BE2C (cell line): ENCODE data around the gene TMEM132A.

ENCODE experiments used
- DNase-seq: peaks from one replicate; pipeline ENCODE4 v3.0.0-alpha.2; 2020
- H3K27me3 ChIP-seq: fragments of 250-450 bp; sonication (Bioruptor Pico); 2 replicates; pipeline ENCODE4 v1.5.1; 2020; ENCODE audit warnings: mild to moderate bottlenecking
- H3K36me3 ChIP-seq: fragments of 250-450 bp; sonication (Bioruptor Pico); 2 replicates; pipeline ENCODE4 v1.5.1; 2020; ENCODE audit warnings: mild to moderate bottlenecking
- H3K4me1 ChIP-seq: fragments of 250-450 bp; sonication (Bioruptor Pico); 2 replicates; pipeline ENCODE4 v1.5.1; 2020
- H3K4me3 ChIP-seq: 2 replicates; pipeline ENCODE4 v1.5.1; 2011; ENCODE audit warnings: low read depth, low read length
- H3K9me3 ChIP-seq: fragments of 250-450 bp; sonication (Bioruptor Pico); 2 replicates; pipeline ENCODE4 v1.5.1; 2020
- TF ChIP-seq, protein P1 (sequence below): IDR thresholded peaks from 2 replicates; pipeline ENCODE4 v1.5.1; 2012; ENCODE audit warnings: mild to moderate bottlenecking, low read depth, low read length

TMEM132A gene

DNA sequence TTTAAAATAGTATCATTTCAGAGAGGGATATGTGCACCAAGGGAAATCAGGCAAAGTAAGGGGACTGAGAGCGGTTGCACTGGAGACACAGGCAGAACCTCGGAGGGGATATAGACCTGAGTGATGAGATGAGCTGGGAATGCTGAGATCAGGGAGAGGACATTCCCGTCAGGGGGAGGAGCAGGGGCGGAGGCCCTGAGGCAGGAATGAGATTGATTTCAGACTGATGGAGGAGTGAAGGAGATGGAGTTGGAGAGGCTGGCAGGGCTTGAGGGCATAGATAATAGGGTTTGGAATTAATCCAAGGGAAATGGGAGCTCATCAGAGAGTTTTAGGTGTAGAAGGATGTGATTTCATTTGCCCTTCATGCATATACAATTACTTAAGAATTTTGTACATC lies 60.4 kb downstream of the TMEM132A start:
- DNase-seq: no peak
- no peaks in the 10 kb centered on the region for H3K4me1 ChIP-seq
- TF ChIP-seq, protein P1, sequence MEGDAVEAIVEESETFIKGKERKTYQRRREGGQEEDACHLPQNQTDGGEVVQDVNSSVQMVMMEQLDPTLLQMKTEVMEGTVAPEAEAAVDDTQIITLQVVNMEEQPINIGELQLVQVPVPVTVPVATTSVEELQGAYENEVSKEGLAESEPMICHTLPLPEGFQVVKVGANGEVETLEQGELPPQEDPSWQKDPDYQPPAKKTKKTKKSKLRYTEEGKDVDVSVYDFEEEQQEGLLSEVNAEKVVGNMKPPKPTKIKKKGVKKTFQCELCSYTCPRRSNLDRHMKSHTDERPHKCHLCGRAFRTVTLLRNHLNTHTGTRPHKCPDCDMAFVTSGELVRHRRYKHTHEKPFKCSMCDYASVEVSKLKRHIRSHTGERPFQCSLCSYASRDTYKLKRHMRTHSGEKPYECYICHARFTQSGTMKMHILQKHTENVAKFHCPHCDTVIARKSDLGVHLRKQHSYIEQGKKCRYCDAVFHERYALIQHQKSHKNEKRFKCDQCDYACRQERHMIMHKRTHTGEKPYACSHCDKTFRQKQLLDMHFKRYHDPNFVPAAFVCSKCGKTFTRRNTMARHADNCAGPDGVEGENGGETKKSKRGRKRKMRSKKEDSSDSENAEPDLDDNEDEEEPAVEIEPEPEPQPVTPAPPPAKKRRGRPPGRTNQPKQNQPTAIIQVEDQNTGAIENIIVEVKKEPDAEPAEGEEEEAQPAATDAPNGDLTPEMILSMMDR: no peak
- no peaks in the 10 kb centered on the region for H3K36me3 ChIP-seq
- no peaks in the 10 kb centered on the region for H3K9me3 ChIP-seq
- H3K4me3 ChIP-seq: no peak overlapping the region
- H3K27me3 ChIP-seq: no peaks in the 10 kb centered on the region

GRCh38 chr11:60985501-60985900 lies 61.2 kb downstream of the TMEM132A start:
- H3K4me3 ChIP-seq: no peak overlapping the region
- DNase-seq: no peak
- H3K36me3 ChIP-seq: no peaks in the 10 kb centered on the region
- H3K27me3 ChIP-seq: no peaks in the 10 kb centered on the region
- no peaks in the 10 kb centered on the region for H3K4me1 ChIP-seq
- H3K9me3 ChIP-seq: no peaks in the 10 kb centered on the region
- TF ChIP-seq, protein P1: no peak

GRCh38 chr11:60985991-60986915 lies 62.0 kb downstream of the TMEM132A start:
- Histone ChIP-seq H3K36me3 (no peaks in the 10 kb centered on the region), H3K9me3 (no peaks in the 10 kb centered on the region), H3K27me3 (no peaks in the 10 kb centered on the region), H3K4me1 (no peaks in the 10 kb centered on the region), H3K4me3 (no peak overlapping the region)
- DNase-seq: no peak
- TF ChIP-seq, protein P1: no peak
